ENCODE data around the gene NAA38.
"Not testable (repeated sequence)": the region's sequence is repeated elsewhere in the genome, so short reads cannot be mapped to it uniquely, and the experiment has no call there.

Gene NAA38

GRCh38 chr17:7816926-7817642 is 40.3 kb downstream of the NAA38 start:
- WGBS = 61% methylated on average over 10 of the region's 10 CpGs

GRCh38 chr17:7814969-7815368 is 42.4 kb downstream of the NAA38 start:
- WGBS = 96% methylated on average over 5 of the region's 5 CpGs
- no peak overlapping the region for H3K18ac ChIP-seq (ENCODE audit: low read depth in 1 of 2, low read length in 2 of 2)

More at GRCh38 chr17:7816926-7817642, 40.3 kb downstream of the NAA38 start:
- Histone ChIP-seq H2AFZ (ENCODE audit: low read depth, low read length) (no peak overlapping the region), H4K8ac (ENCODE audit: low read length) (no peak overlapping the region), H2BK12ac (ENCODE audit: low read length in 2 of 2) (no peak overlapping the region), H3K9me3 (ENCODE audit: control insufficient read depth, low read length) (no peaks in the 10 kb centered on the region), H3K27ac (ENCODE audit: low read length, poor library complexity, severe bottlenecking) (no peak overlapping the region), H2AK5ac (ENCODE audit: low read length, severe bottlenecking) (no peak overlapping the region), H3K14ac (ENCODE audit: low read length in 2 of 2) (peak overlapping the region in 1 of 2 experiments; percentile 61), H3K9ac (ENCODE audit: low read length) (no peak overlapping the region), H3K4ac (ENCODE audit: low read depth in 1 of 2, low read length in 2 of 2) (no peak overlapping the region), H3K18ac (ENCODE audit: low read depth in 1 of 2, low read length in 2 of 2) (no peak overlapping the region), H3K79me1 (replicated peaks; ENCODE audit: low read length, poor library complexity, severe bottlenecking) (no peaks in the 10 kb centered on the region), H2BK15ac (ENCODE audit: low read depth, poor library complexity, severe bottlenecking) (no peak overlapping the region), H3K4me1 (ENCODE audit: control insufficient read depth, insufficient read depth, low read depth, low read length) (no peaks in the 10 kb centered on the region), H3K23ac (ENCODE audit: low read length in 2 of 2) (no peak overlapping the region), H2BK120ac (ENCODE audit: low read depth, low read length) (no peak overlapping the region), H3K27me3 (ENCODE audit: control insufficient read depth in 1 of 2, insufficient read depth in 1 of 2, low read length in 2 of 2) (peaks cover 48 to 55% of the 10 kb centered on the region in 2 experiments), H3K4me2 (ENCODE audit: low read length, poor library complexity, severe bottlenecking) (no peak overlapping the region), H4K91ac (ENCODE audit: low read length) (no peak overlapping the region), H3K4me3 (ENCODE audit: insufficient read depth in 1 of 2, low read depth in 1 of 2, low read length in 2 of 2) (no peak overlapping the region), H2BK5ac (ENCODE audit: low read depth, low read length, poor library complexity, severe bottlenecking) (no peak overlapping the region), H3K36me3 (ENCODE audit: control insufficient read depth in 1 of 2, insufficient read depth in 2 of 2, low read depth in 1 of 2, low read length in 2 of 2) (no peaks in the 10 kb centered on the region)
- no peak for DNase-seq

GRCh38 chr17:7811251-7811650 is 46.1 kb downstream of the NAA38 start:
- H2BK120ac ChIP-seq (ENCODE audit: low read depth, low read length) = no peak overlapping the region
- no peak overlapping the region for H3K4me3 ChIP-seq (ENCODE audit: insufficient read depth in 1 of 2, low read depth in 1 of 2, low read length in 2 of 2)
- no peaks in the 10 kb centered on the region for H3K36me3 ChIP-seq (ENCODE audit: control insufficient read depth in 1 of 2, insufficient read depth in 2 of 2, low read depth in 1 of 2, low read length in 2 of 2)
- peaks cover 29 to 30% of the 10 kb centered on the region in 2 experiments for H3K27me3 ChIP-seq (ENCODE audit: control insufficient read depth in 1 of 2, insufficient read depth in 1 of 2, low read length in 2 of 2)
- no peak overlapping the region for H3K9ac ChIP-seq (ENCODE audit: low read length)
- H2BK5ac ChIP-seq (ENCODE audit: low read depth, low read length, poor library complexity, severe bottlenecking) = no peak overlapping the region
- no peak overlapping the region for H4K91ac ChIP-seq (ENCODE audit: low read length)
- no peak overlapping the region for H3K4ac ChIP-seq (ENCODE audit: low read depth in 1 of 2, low read length in 2 of 2)
- no peaks in the 10 kb centered on the region for H3K79me1 ChIP-seq (replicated peaks; ENCODE audit: low read length, poor library complexity, severe bottlenecking)
- H3K14ac ChIP-seq (ENCODE audit: low read length in 2 of 2) = no peak overlapping the region
- H3K27ac ChIP-seq (ENCODE audit: low read length, poor library complexity, severe bottlenecking) = no peak overlapping the region
- H2AK5ac ChIP-seq (ENCODE audit: low read length, severe bottlenecking) = no peak overlapping the region
- no peak overlapping the region for H3K23ac ChIP-seq (ENCODE audit: low read length in 2 of 2)
- no peak overlapping the region for H3K18ac ChIP-seq (ENCODE audit: low read depth in 1 of 2, low read length in 2 of 2)
- 89% methylated on average over 3 of the region's 3 CpGs for WGBS
- H3K4me1 ChIP-seq (ENCODE audit: control insufficient read depth, insufficient read depth, low read depth, low read length) = peaks cover 2% of the 10 kb centered on the region
- H2BK12ac ChIP-seq (ENCODE audit: low read length in 2 of 2) = no peak overlapping the region
- DNase-seq = no peak
- no peak overlapping the region for H2AFZ ChIP-seq (ENCODE audit: low read depth, low read length)
- H4K8ac ChIP-seq (ENCODE audit: low read length) = no peak overlapping the region
- H2BK15ac ChIP-seq (ENCODE audit: low read depth, poor library complexity, severe bottlenecking) = no peak overlapping the region
- H3K4me2 ChIP-seq (ENCODE audit: low read length, poor library complexity, severe bottlenecking) = no peak overlapping the region
- no peaks in the 10 kb centered on the region for H3K9me3 ChIP-seq (ENCODE audit: control insufficient read depth, low read length)

More at GRCh38 chr17:7814969-7815368, 42.4 kb downstream of the NAA38 start:
- no peak overlapping the region for H4K8ac ChIP-seq (ENCODE audit: low read length)
- H3K9ac ChIP-seq (ENCODE audit: low read length) = no peak overlapping the region
- no peak overlapping the region for H4K91ac ChIP-seq (ENCODE audit: low read length)
- H3K27ac ChIP-seq (ENCODE audit: low read length, poor library complexity, severe bottlenecking) = no peak overlapping the region
- H2AFZ ChIP-seq (ENCODE audit: low read depth, low read length) = no peak overlapping the region
- no peak overlapping the region for H3K23ac ChIP-seq (ENCODE audit: low read length in 2 of 2)
- no peak overlapping the region for H3K4me2 ChIP-seq (ENCODE audit: low read length, poor library complexity, severe bottlenecking)
- no peaks in the 10 kb centered on the region for H3K9me3 ChIP-seq (ENCODE audit: control insufficient read depth, low read length)
- no peak overlapping the region for H2BK15ac ChIP-seq (ENCODE audit: low read depth, poor library complexity, severe bottlenecking)
- H3K4me3 ChIP-seq (ENCODE audit: insufficient read depth in 1 of 2, low read depth in 1 of 2, low read length in 2 of 2) = no peak overlapping the region
- DNase-seq = no peak
- no peak overlapping the region for H3K4ac ChIP-seq (ENCODE audit: low read depth in 1 of 2, low read length in 2 of 2)
- H2AK5ac ChIP-seq (ENCODE audit: low read length, severe bottlenecking) = no peak overlapping the region
- H3K79me1 ChIP-seq (replicated peaks; ENCODE audit: low read length, poor library complexity, severe bottlenecking) = no peaks in the 10 kb centered on the region
- peaks cover 41 to 49% of the 10 kb centered on the region in 2 experiments for H3K27me3 ChIP-seq (ENCODE audit: control insufficient read depth in 1 of 2, insufficient read depth in 1 of 2, low read length in 2 of 2)
- H3K4me1 ChIP-seq (ENCODE audit: control insufficient read depth, insufficient read depth, low read depth, low read length) = no peaks in the 10 kb centered on the region
- no peak overlapping the region for H2BK12ac ChIP-seq (ENCODE audit: low read length in 2 of 2)
- no peaks in the 10 kb centered on the region for H3K36me3 ChIP-seq (ENCODE audit: control insufficient read depth in 1 of 2, insufficient read depth in 2 of 2, low read depth in 1 of 2, low read length in 2 of 2)
- no peak overlapping the region for H2BK5ac ChIP-seq (ENCODE audit: low read depth, low read length, poor library complexity, severe bottlenecking)
- no peak overlapping the region for H3K14ac ChIP-seq (ENCODE audit: low read length in 2 of 2)
- no peak overlapping the region for H2BK120ac ChIP-seq (ENCODE audit: low read depth, low read length)

GRCh38 chr17:7809791-7810343 is 47.5 kb downstream of the NAA38 start:
- not testable (repeated sequence) for H3K9me3 ChIP-seq (ENCODE audit: control insufficient read depth, low read length); H2BK5ac ChIP-seq (ENCODE audit: low read depth, low read length, poor library complexity, severe bottlenecking); H2AFZ ChIP-seq (ENCODE audit: low read depth, low read length); H2AK5ac ChIP-seq (ENCODE audit: low read length, severe bottlenecking); H3K23ac ChIP-seq (ENCODE audit: low read length in 2 of 2); H3K9ac ChIP-seq (ENCODE audit: low read length); H3K4me3 ChIP-seq (ENCODE audit: insufficient read depth in 1 of 2, low read depth in 1 of 2, low read length in 2 of 2); H3K27ac ChIP-seq (ENCODE audit: low read length, poor library complexity, severe bottlenecking); H2BK12ac ChIP-seq (ENCODE audit: low read length in 2 of 2); H4K91ac ChIP-seq (ENCODE audit: low read length); H3K4ac ChIP-seq (ENCODE audit: low read depth in 1 of 2, low read length in 2 of 2); H2BK15ac ChIP-seq (ENCODE audit: low read depth, poor library complexity, severe bottlenecking); H3K4me2 ChIP-seq (ENCODE audit: low read length, poor library complexity, severe bottlenecking); H3K4me1 ChIP-seq (ENCODE audit: control insufficient read depth, insufficient read depth, low read depth, low read length); H4K8ac ChIP-seq (ENCODE audit: low read length); H3K14ac ChIP-seq (ENCODE audit: low read length in 2 of 2); H3K79me1 ChIP-seq (replicated peaks; ENCODE audit: low read length, poor library complexity, severe bottlenecking); H2BK120ac ChIP-seq (ENCODE audit: low read depth, low read length); H3K36me3 ChIP-seq (ENCODE audit: control insufficient read depth in 1 of 2, insufficient read depth in 2 of 2, low read depth in 1 of 2, low read length in 2 of 2)
- 84% methylated on average over 9 of the region's 9 CpGs for WGBS
- peak; percentile 37 for DNase-seq
- Histone ChIP-seq H3K27me3 (ENCODE audit: control insufficient read depth in 1 of 2, insufficient read depth in 1 of 2, low read length in 2 of 2) (peaks cover 21 to 23% of the 10 kb centered on the region in 2 experiments), H3K18ac (ENCODE audit: low read depth in 1 of 2, low read length in 2 of 2) (peak overlapping the region in 1 of 2 experiments; percentile 22)
